ENCODE measurements around the gene ORM1.

- TF ChIP-seq POLR2A (IDR thresholded peaks at IDR 0.05) (no peak), CTCF (IDR thresholded peaks at IDR 0.05) (no peak)
Observed at GRCh38 chr9:114371343-114371944, 48.5 kb downstream of the ORM1 start.

Measured in right lobe of liver (tissue), 4 donors.